ENCODE data around the gene KRTAP10-3. TPM values are rescaled to one million over a fixed set of nuclear protein-coding genes. Genes with fewer than 3 reads are reported as not detected.

KRTAP10-3 gene
- total RNA-seq, 1 donor from 2014 or later = not detected

DNA sequence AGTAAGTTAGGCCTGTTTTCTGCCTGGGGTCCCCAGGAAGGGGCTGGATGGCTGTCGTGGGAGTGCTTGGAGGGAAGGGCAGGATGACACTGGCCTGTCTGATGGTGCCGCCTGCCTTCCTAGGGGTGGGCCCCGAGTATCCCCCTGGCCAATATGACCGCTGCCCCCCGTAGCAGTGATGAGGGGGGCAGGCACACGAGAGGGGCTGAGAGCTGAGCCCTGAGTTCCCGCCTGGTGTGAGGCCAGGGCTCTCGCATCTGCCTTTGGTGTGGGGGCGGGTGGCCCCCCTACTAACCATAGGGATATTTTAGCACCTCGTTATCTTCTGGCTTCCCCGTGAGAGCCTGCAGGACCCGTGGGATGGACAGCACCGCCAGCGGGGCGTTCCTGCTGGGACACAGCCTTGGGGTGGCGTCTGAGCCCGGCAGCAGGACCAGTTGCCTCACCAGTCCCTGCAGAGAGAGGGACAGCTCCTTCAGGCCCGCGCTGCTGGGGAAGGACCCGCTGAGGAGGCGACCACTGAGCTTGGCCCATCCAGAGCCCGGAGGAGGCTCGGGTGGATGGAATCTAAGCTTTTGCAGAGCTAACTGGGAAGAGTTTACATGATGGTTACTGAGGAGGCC is 29.0 kb downstream of the KRTAP10-3 start:
- Histone ChIP-seq H3K27me3 (ENCODE audit: insufficient read depth, low read length) (no peaks in the 10 kb centered on the region), H3K4me2 (ENCODE audit: low read length) (no peak overlapping the region), H2AFZ (ENCODE audit: low read depth, low read length) (no peak overlapping the region), H3K79me2 (ENCODE audit: insufficient read depth, low read length) (no peaks in the 10 kb centered on the region), H3K36me3 (ENCODE audit: insufficient read depth, low read length) (no peaks in the 10 kb centered on the region), H3K4me3 (ENCODE audit: insufficient read depth, low read depth, low read length) (no peak overlapping the region), H3K9ac (ENCODE audit: low read length) (no peak overlapping the region), H4K20me1 (ENCODE audit: insufficient read depth, low read length) (no peaks in the 10 kb centered on the region), H3K27ac (ENCODE audit: low read depth, low read length) (no peak overlapping the region), H3K4me1 (ENCODE audit: insufficient read depth, low read length) (no peaks in the 10 kb centered on the region), H3K9me3 (ENCODE audit: insufficient read depth, low read depth, low read length) (peaks cover 6% of the 10 kb centered on the region)
- H3K27me3 Mint-ChIP-seq (ENCODE audit: low read depth, unreplicated experiment) = peaks cover 39% of the 10 kb centered on the region
- no peaks in the 10 kb centered on the region for H3K36me3 Mint-ChIP-seq (ENCODE audit: low read depth, unreplicated experiment)
- FAIRE-seq (no peak), DNase-seq (ENCODE audit: low read depth) (no peak)
- H3K4me1 Mint-ChIP-seq (ENCODE audit: low read depth, unreplicated experiment) = no peaks in the 10 kb centered on the region
- TF ChIP-seq, protein P1, sequence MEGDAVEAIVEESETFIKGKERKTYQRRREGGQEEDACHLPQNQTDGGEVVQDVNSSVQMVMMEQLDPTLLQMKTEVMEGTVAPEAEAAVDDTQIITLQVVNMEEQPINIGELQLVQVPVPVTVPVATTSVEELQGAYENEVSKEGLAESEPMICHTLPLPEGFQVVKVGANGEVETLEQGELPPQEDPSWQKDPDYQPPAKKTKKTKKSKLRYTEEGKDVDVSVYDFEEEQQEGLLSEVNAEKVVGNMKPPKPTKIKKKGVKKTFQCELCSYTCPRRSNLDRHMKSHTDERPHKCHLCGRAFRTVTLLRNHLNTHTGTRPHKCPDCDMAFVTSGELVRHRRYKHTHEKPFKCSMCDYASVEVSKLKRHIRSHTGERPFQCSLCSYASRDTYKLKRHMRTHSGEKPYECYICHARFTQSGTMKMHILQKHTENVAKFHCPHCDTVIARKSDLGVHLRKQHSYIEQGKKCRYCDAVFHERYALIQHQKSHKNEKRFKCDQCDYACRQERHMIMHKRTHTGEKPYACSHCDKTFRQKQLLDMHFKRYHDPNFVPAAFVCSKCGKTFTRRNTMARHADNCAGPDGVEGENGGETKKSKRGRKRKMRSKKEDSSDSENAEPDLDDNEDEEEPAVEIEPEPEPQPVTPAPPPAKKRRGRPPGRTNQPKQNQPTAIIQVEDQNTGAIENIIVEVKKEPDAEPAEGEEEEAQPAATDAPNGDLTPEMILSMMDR (IDR thresholded peaks at IDR 0.05; ENCODE audit: insufficient read depth, low read depth, low read length) = no peak
- TF ChIP-seq EZH2 (IDR thresholded peaks at IDR 0.05; ENCODE audit: insufficient read depth, low read length) = no peak
- H3K27ac Mint-ChIP-seq (ENCODE audit: unreplicated experiment) = no peak overlapping the region
- peaks cover 11% of the 10 kb centered on the region for H3K9me3 Mint-ChIP-seq (ENCODE audit: unreplicated experiment)
- no peak overlapping the region for H3K4me3 Mint-ChIP-seq (ENCODE audit: unreplicated experiment)

DNA sequence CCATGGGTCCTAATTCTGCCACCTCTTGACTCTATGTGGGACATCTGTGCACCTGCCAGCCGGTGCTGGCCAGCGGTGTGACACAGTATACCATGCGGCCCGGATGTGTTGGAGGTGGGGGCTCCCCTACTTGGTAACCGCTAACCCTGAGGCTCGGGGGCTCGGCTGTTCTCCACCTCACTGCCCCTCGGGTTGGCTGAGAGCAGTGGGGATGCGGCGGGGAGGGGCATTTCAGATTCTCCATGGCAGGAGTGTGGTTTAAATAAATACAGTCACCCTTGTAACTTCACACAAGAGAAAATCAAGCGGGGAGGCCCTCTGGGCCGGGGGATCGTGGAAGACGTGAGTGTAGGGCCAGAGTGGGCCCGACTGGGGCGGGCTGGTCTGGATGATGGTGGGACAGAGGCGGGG is 29.6 kb downstream of the KRTAP10-3 start:
- H3K9ac ChIP-seq (ENCODE audit: low read length) = no peak overlapping the region
- no peak overlapping the region for H3K27ac ChIP-seq (ENCODE audit: low read depth, low read length)
- no peaks in the 10 kb centered on the region for H3K4me1 Mint-ChIP-seq (ENCODE audit: low read depth, unreplicated experiment)
- H3K27me3 Mint-ChIP-seq (ENCODE audit: low read depth, unreplicated experiment) = peaks cover 39% of the 10 kb centered on the region
- peaks cover 10% of the 10 kb centered on the region for H3K9me3 ChIP-seq (ENCODE audit: insufficient read depth, low read depth, low read length)
- no peaks in the 10 kb centered on the region for H3K27me3 ChIP-seq (ENCODE audit: insufficient read depth, low read length)
- TF ChIP-seq, protein P1 (IDR thresholded peaks at IDR 0.05; ENCODE audit: insufficient read depth, low read depth, low read length) = no peak
- no peak for TF ChIP-seq EZH2 (IDR thresholded peaks at IDR 0.05; ENCODE audit: insufficient read depth, low read length)
- H3K27ac Mint-ChIP-seq (ENCODE audit: unreplicated experiment) = no peak overlapping the region
- H3K36me3 ChIP-seq (ENCODE audit: insufficient read depth, low read length) = no peaks in the 10 kb centered on the region
- H2AFZ ChIP-seq (ENCODE audit: low read depth, low read length) = no peak overlapping the region
- H3K4me1 ChIP-seq (ENCODE audit: insufficient read depth, low read length) = no peaks in the 10 kb centered on the region
- no peaks in the 10 kb centered on the region for H3K36me3 Mint-ChIP-seq (ENCODE audit: low read depth, unreplicated experiment)
- no peak overlapping the region for H3K4me3 ChIP-seq (ENCODE audit: insufficient read depth, low read depth, low read length)
- no peaks in the 10 kb centered on the region for H3K79me2 ChIP-seq (ENCODE audit: insufficient read depth, low read length)
- DNase-seq (ENCODE audit: low read depth) = no peak
- H3K4me2 ChIP-seq (ENCODE audit: low read length) = no peak overlapping the region
- peaks cover 11% of the 10 kb centered on the region for H3K9me3 Mint-ChIP-seq (ENCODE audit: unreplicated experiment)
- H4K20me1 ChIP-seq (ENCODE audit: insufficient read depth, low read length) = no peaks in the 10 kb centered on the region
- no peak overlapping the region for H3K4me3 Mint-ChIP-seq (ENCODE audit: unreplicated experiment)
- no peak for FAIRE-seq

DNA sequence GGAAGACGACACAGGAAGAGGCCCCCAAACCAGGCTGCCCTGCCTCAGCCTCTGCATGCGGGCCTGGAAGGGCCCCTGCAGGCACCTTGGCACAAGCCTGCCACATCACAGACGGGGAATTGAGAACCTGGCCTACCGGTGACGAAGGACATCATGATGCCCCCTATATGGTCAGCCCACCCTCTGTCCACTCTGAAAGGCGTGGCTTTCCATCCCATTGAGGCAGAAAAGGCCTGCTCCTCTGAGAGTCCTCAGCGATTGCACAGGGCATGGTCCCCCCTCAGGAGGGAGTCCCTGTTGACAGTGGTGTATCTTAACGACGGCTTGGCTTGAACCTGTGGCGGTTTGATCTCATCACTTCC is 30.0 kb downstream of the KRTAP10-3 start:
- H3K27me3 ChIP-seq (ENCODE audit: insufficient read depth, low read length) = no peaks in the 10 kb centered on the region
- no peak overlapping the region for H3K27ac ChIP-seq (ENCODE audit: low read depth, low read length)
- Mint-ChIP-seq H3K4me3 (ENCODE audit: unreplicated experiment) (no peak overlapping the region), H3K9me3 (ENCODE audit: unreplicated experiment) (peaks cover 11% of the 10 kb centered on the region), H3K27me3 (ENCODE audit: low read depth, unreplicated experiment) (peaks cover 39% of the 10 kb centered on the region), H3K36me3 (ENCODE audit: low read depth, unreplicated experiment) (no peaks in the 10 kb centered on the region), H3K4me1 (ENCODE audit: low read depth, unreplicated experiment) (no peaks in the 10 kb centered on the region), H3K27ac (ENCODE audit: unreplicated experiment) (no peak overlapping the region)
- TF ChIP-seq, protein P1 (IDR thresholded peaks at IDR 0.05; ENCODE audit: insufficient read depth, low read depth, low read length) = no peak
- no peak for TF ChIP-seq EZH2 (IDR thresholded peaks at IDR 0.05; ENCODE audit: insufficient read depth, low read length)
- H4K20me1 ChIP-seq (ENCODE audit: insufficient read depth, low read length) = no peaks in the 10 kb centered on the region
- H3K79me2 ChIP-seq (ENCODE audit: insufficient read depth, low read length) = no peaks in the 10 kb centered on the region
- no peak overlapping the region for H3K4me2 ChIP-seq (ENCODE audit: low read length)
- H3K4me1 ChIP-seq (ENCODE audit: insufficient read depth, low read length) = no peaks in the 10 kb centered on the region
- H2AFZ ChIP-seq (ENCODE audit: low read depth, low read length) = no peak overlapping the region
- DNase-seq (ENCODE audit: low read depth) (no peak), FAIRE-seq (no peak)
- H3K4me3 ChIP-seq (ENCODE audit: insufficient read depth, low read depth, low read length) = no peak overlapping the region
- H3K9me3 ChIP-seq (ENCODE audit: insufficient read depth, low read depth, low read length) = peaks cover 14% of the 10 kb centered on the region
- no peak overlapping the region for H3K9ac ChIP-seq (ENCODE audit: low read length)
- H3K36me3 ChIP-seq (ENCODE audit: insufficient read depth, low read length) = no peaks in the 10 kb centered on the region

Measured in astrocyte (in vitro differentiated cells and primary cell).